Measurements from ENCODE around the gene DHRS13.

The DHRS13 gene

DNA sequence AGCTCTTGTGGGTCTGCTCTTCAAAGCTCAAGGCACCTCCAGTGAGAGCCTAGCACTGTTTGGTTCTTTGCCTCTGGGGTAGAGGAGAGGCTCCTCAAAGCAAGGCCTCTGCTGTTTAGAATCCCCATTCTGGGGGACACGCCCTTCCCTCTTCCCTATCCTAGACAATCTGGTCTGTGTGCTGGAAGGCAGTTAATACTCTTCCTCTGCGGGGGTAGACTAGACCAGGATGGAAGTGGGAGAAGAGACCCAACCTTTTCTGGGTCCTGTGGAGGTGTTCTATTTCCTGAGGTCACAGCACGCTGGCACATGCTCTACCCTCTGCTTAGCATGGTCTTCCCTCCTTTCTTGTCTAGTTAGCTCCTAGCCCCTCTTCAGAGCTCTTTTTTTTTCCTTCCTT is 40.3 kb downstream of the DHRS13 start:
- Histone ChIP-seq H3K79me2 (ENCODE audit: control insufficient read depth, insufficient read depth, low read length) (no peaks in the 10 kb centered on the region), H2BK5ac (ENCODE audit: low read length) (no peak overlapping the region), H4K5ac (ENCODE audit: low read length) (no peak overlapping the region), H3K36me3 (ENCODE audit: control insufficient read depth, insufficient read depth, low read length) (peaks cover 11% of the 10 kb centered on the region), H2BK120ac (ENCODE audit: low read depth, low read length) (no peak overlapping the region), H3K4me2 (ENCODE audit: low read length) (no peak overlapping the region), H2AK5ac (ENCODE audit: low read length) (no peak overlapping the region), H3K18ac (ENCODE audit: low read length) (no peak overlapping the region), H3K27ac (ENCODE audit: low read depth, low read length) (no peak overlapping the region), H2BK15ac (replicated peaks; ENCODE audit: low read depth) (no peak overlapping the region), H3K27me3 (ENCODE audit: insufficient read depth, low read length, poor library complexity) (no peaks in the 10 kb centered on the region), H3K4me3 (ENCODE audit: low read length) (no peak overlapping the region), H3K23ac (ENCODE audit: low read length) (no peak overlapping the region), H4K8ac (ENCODE audit: low read depth, low read length) (no peak overlapping the region), H3K9ac (ENCODE audit: low read length) (no peak overlapping the region), H3K4ac (ENCODE audit: low read depth, low read length) (no peak overlapping the region), H3K79me1 (ENCODE audit: low read length) (no peaks in the 10 kb centered on the region), H3K56ac (ENCODE audit: low read length) (no peak overlapping the region), H3K4me1 (ENCODE audit: control insufficient read depth, low read depth, low read length) (no peaks in the 10 kb centered on the region)
- WGBS (ENCODE audit: extremely low coverage, insufficient coverage, low lambda C conversion rate): no CpG with 5 or more reads among the region's 3 CpGs
- no peak for DNase-seq

DNA sequence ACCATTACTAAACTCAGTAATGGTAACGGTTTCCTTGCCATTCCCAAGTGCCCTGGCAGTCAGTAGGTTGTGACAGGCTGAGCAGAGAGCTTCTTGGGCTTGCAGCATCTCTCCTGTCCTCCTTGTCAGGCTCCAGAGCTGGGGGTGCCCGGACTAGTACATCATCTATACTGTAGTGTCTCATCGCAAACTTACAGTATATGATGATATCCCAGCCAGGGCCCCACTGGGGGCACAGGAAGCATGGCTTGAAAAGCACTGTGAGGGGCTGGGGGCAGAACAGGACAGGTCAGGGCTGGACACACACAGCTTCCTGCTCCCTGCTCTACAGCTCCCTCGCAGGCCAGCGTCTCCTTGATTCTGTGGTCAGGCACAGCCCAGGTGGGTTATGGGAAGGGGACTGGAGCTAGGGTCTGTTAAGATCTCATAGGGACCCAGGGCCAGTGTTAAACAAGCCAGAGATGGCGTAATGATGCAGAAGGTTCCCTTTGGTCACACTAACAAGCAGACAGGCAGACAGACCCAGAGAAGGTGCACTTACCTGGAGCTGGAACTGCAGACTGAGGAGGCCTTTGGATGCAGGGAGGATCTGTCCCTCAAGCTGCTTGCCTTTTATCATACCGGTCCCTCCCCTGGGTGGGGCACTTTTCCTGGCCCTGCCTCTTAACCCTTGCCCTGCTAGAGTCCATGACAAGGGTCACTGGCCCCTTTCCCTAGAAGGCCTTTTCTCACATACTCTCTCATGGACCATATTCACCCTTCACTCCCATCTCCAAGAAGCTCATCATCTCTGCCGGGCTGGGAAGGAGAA is 41.3 kb downstream of the DHRS13 start:
- Histone ChIP-seq H3K18ac (ENCODE audit: low read length) (no peak overlapping the region), H3K27ac (ENCODE audit: low read depth, low read length) (no peak overlapping the region), H2BK120ac (ENCODE audit: low read depth, low read length) (no peak overlapping the region), H3K79me1 (ENCODE audit: low read length) (no peaks in the 10 kb centered on the region), H4K5ac (ENCODE audit: low read length) (no peak overlapping the region), H3K4me1 (ENCODE audit: control insufficient read depth, low read depth, low read length) (no peaks in the 10 kb centered on the region), H3K23ac (ENCODE audit: low read length) (no peak overlapping the region), H3K4me2 (ENCODE audit: low read length) (no peak overlapping the region), H3K56ac (ENCODE audit: low read length) (no peak overlapping the region), H2BK15ac (replicated peaks; ENCODE audit: low read depth) (no peak overlapping the region), H3K9ac (ENCODE audit: low read length) (peak overlapping the region; percentile 32), H3K4me3 (ENCODE audit: low read length) (no peak overlapping the region), H4K8ac (ENCODE audit: low read depth, low read length) (no peak overlapping the region), H2BK5ac (ENCODE audit: low read length) (no peak overlapping the region), H3K4ac (ENCODE audit: low read depth, low read length) (no peak overlapping the region), H3K27me3 (ENCODE audit: insufficient read depth, low read length, poor library complexity) (no peaks in the 10 kb centered on the region), H3K36me3 (ENCODE audit: control insufficient read depth, insufficient read depth, low read length) (peaks cover 11% of the 10 kb centered on the region), H3K79me2 (ENCODE audit: control insufficient read depth, insufficient read depth, low read length) (no peaks in the 10 kb centered on the region), H2AK5ac (ENCODE audit: low read length) (no peak overlapping the region)
- peak; percentile 40 for DNase-seq
- no CpG with 5 or more reads among the region's 8 CpGs for WGBS (ENCODE audit: extremely low coverage, insufficient coverage, low lambda C conversion rate)

DNA sequence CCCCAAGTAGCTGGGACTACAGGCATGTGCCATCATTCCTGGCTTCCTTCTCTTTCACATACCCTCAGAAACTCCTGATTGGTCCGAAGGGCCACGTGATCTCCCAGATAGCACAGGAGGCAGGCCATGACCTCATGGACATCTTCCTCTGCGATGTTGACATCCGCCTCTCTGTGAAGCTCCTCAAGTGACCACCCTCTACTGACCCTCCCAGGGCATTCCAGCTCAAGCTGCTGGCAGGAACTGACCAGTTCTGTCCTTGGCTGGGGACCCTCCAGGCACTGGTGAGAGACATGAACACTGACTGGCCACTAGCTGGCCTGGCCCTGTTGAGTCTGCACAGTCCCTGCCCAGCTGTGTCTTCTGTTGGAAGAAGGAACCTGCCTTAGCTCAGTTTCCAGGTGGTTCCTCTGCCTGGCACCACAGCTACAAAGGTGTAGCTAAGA is 42.5 kb downstream of the DHRS13 start:
- H3K4me3 ChIP-seq (ENCODE audit: low read length): no peak overlapping the region
- DNase-seq: no peak
- H4K5ac ChIP-seq (ENCODE audit: low read length): no peak overlapping the region
- no peak overlapping the region for H3K9ac ChIP-seq (ENCODE audit: low read length)
- peaks cover 1% of the 10 kb centered on the region for H3K79me2 ChIP-seq (ENCODE audit: control insufficient read depth, insufficient read depth, low read length)
- H3K4ac ChIP-seq (ENCODE audit: low read depth, low read length): no peak overlapping the region
- H3K23ac ChIP-seq (ENCODE audit: low read length): no peak overlapping the region
- no peak overlapping the region for H2AK5ac ChIP-seq (ENCODE audit: low read length)
- no peak overlapping the region for H3K18ac ChIP-seq (ENCODE audit: low read length)
- H3K4me2 ChIP-seq (ENCODE audit: low read length): no peak overlapping the region
- H3K36me3 ChIP-seq (ENCODE audit: control insufficient read depth, insufficient read depth, low read length): peaks cover 13% of the 10 kb centered on the region
- H3K27ac ChIP-seq (ENCODE audit: low read depth, low read length): no peak overlapping the region
- H3K79me1 ChIP-seq (ENCODE audit: low read length): peaks cover 5% of the 10 kb centered on the region
- H3K4me1 ChIP-seq (ENCODE audit: control insufficient read depth, low read depth, low read length): no peaks in the 10 kb centered on the region
- H4K8ac ChIP-seq (ENCODE audit: low read depth, low read length): no peak overlapping the region
- no peak overlapping the region for H3K56ac ChIP-seq (ENCODE audit: low read length)
- WGBS (ENCODE audit: extremely low coverage, insufficient coverage, low lambda C conversion rate): no CpG with 5 or more reads among the region's 4 CpGs
- no peak overlapping the region for H2BK5ac ChIP-seq (ENCODE audit: low read length)
- no peaks in the 10 kb centered on the region for H3K27me3 ChIP-seq (ENCODE audit: insufficient read depth, low read length, poor library complexity)
- H2BK120ac ChIP-seq (ENCODE audit: low read depth, low read length): no peak overlapping the region
- H2BK15ac ChIP-seq (replicated peaks; ENCODE audit: low read depth): no peak overlapping the region

DNA sequence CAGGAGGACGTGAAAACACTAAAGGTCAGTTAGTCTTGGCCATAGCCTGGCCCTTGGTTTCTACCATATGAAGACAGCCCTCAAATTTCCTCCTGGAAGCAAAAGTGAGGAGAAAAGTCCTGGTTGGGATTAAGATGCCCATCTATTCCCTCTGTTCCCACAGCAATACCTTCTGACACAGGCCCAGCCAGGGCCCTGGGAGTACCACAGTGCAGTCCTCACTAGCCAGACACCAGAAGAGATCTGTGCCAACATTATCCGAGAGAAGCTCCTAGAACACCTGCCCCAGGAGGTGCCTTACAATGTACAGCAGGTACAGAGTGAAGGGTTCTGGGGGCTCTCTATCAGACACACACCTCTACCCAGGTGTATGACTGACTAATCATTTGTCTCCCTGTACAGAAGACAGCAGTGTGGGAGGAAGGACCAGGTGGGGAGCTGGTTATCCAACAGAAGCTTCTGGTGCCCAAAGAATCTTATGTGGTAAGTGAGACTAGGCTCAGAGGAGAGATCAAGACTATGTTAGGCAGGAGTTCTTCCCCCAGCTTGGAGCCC is 44.0 kb downstream of the DHRS13 start:
- Histone ChIP-seq H3K27ac (ENCODE audit: low read depth, low read length) (no peak overlapping the region), H4K8ac (ENCODE audit: low read depth, low read length) (no peak overlapping the region), H3K4me2 (ENCODE audit: low read length) (no peak overlapping the region), H2BK5ac (ENCODE audit: low read length) (no peak overlapping the region), H2BK15ac (replicated peaks; ENCODE audit: low read depth) (no peak overlapping the region), H2AK5ac (ENCODE audit: low read length) (no peak overlapping the region), H3K9ac (ENCODE audit: low read length) (no peak overlapping the region), H3K79me2 (ENCODE audit: control insufficient read depth, insufficient read depth, low read length) (peaks cover 6% of the 10 kb centered on the region), H3K36me3 (ENCODE audit: control insufficient read depth, insufficient read depth, low read length) (peaks cover 13% of the 10 kb centered on the region), H3K23ac (ENCODE audit: low read length) (no peak overlapping the region), H2BK120ac (ENCODE audit: low read depth, low read length) (no peak overlapping the region), H3K56ac (ENCODE audit: low read length) (no peak overlapping the region), H3K18ac (ENCODE audit: low read length) (no peak overlapping the region), H3K4me3 (ENCODE audit: low read length) (no peak overlapping the region), H3K79me1 (ENCODE audit: low read length) (peaks cover 9% of the 10 kb centered on the region), H4K5ac (ENCODE audit: low read length) (no peak overlapping the region), H3K4ac (ENCODE audit: low read depth, low read length) (no peak overlapping the region), H3K27me3 (ENCODE audit: insufficient read depth, low read length, poor library complexity) (no peaks in the 10 kb centered on the region), H3K4me1 (ENCODE audit: control insufficient read depth, low read depth, low read length) (no peaks in the 10 kb centered on the region)
- no CpG with 5 or more reads among the region's 2 CpGs for WGBS (ENCODE audit: extremely low coverage, insufficient coverage, low lambda C conversion rate)
- DNase-seq: no peak

DNA sequence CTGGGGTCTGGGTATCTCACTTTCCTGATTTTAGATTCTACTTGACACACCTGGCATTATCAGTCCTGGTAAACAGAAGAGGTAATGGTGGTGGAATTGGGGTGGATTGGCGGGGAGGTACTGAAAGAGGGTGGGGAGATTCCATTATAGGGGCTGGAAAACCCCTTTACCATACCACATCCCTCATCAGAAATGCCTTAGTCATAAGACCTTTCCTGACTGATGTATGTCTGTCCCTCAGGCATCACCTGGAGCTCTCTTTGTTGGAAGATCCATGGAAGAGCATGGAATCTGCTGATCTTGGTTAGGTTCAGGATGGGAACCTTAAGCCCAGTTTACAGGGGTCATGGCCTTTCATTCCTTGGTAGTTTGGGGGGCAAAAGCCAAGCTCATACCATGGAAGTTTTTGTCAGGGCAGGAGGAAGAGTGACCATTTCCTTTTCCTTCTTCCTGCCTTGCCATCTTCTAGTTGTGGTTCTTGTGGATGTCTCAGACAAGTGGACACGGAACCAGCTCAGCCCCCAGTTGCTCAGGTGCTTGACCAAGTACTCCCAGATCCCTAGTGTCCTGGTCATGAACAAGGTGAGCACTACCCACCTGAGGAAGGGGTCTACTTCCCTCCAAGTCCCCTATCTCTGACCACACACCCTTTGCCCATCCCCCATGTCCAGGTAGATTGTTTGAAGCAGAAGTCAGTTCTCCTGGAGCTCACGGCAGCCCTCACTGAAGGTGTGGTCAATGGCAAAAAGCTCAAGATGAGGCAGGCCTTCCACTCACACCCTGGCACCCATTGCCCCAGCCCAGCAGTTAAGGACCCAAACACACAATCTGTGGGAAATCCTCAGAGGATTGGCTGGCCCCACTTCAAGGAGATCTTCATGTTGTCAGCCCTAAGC is 44.7 kb downstream of the DHRS13 start:
- H4K8ac ChIP-seq (ENCODE audit: low read depth, low read length): no peak overlapping the region
- H2AK5ac ChIP-seq (ENCODE audit: low read length): no peak overlapping the region
- WGBS (ENCODE audit: extremely low coverage, insufficient coverage, low lambda C conversion rate): no CpG with 5 or more reads among the region's 3 CpGs
- H4K5ac ChIP-seq (ENCODE audit: low read length): no peak overlapping the region
- no peak overlapping the region for H3K4me3 ChIP-seq (ENCODE audit: low read length)
- peaks cover 9% of the 10 kb centered on the region for H3K79me1 ChIP-seq (ENCODE audit: low read length)
- H3K56ac ChIP-seq (ENCODE audit: low read length): no peak overlapping the region
- DNase-seq: no peak
- peaks cover 13% of the 10 kb centered on the region for H3K36me3 ChIP-seq (ENCODE audit: control insufficient read depth, insufficient read depth, low read length)
- H2BK5ac ChIP-seq (ENCODE audit: low read length): no peak overlapping the region
- H3K4me2 ChIP-seq (ENCODE audit: low read length): no peak overlapping the region
- H3K27me3 ChIP-seq (ENCODE audit: insufficient read depth, low read length, poor library complexity): no peaks in the 10 kb centered on the region
- H2BK15ac ChIP-seq (replicated peaks; ENCODE audit: low read depth): no peak overlapping the region
- no peaks in the 10 kb centered on the region for H3K4me1 ChIP-seq (ENCODE audit: control insufficient read depth, low read depth, low read length)
- H3K79me2 ChIP-seq (ENCODE audit: control insufficient read depth, insufficient read depth, low read length): peaks cover 6% of the 10 kb centered on the region
- no peak overlapping the region for H3K18ac ChIP-seq (ENCODE audit: low read length)
- H2BK120ac ChIP-seq (ENCODE audit: low read depth, low read length): no peak overlapping the region
- no peak overlapping the region for H3K9ac ChIP-seq (ENCODE audit: low read length)
- H3K27ac ChIP-seq (ENCODE audit: low read depth, low read length): no peak overlapping the region
- H3K23ac ChIP-seq (ENCODE audit: low read length): no peak overlapping the region
- H3K4ac ChIP-seq (ENCODE audit: low read depth, low read length): no peak overlapping the region
